Gastrocnemius medialis (tissue), 4 donors: ENCODE measurements around the gene JAM3. TPM values are rescaled to one million over a fixed set of nuclear protein-coding genes. Genes with fewer than 3 reads are reported as not detected.

ENCODE experiments used
- ATAC-seq, 2 donors: fragments of 150-250 bp; one replicate each; pipeline ENCODE4 v1.9.1; 2016
- DNase-seq, 2 donors: peaks; one replicate each; pipeline ENCODE4 v3.0.0-alpha.2; 2019
- H3K27ac ChIP-seq, 4 donors: fragments of 200-600 bp; sonication (generic); 1 replicate in 1 of 4; 2 replicates in 3 of 4; pipeline ENCODE4 v1.5.1; 2016 to 2018; ENCODE audit warnings: mild to moderate bottlenecking in 2 of 4, moderate library complexity in 1 of 4
- H3K27me3 ChIP-seq, 3 donors: fragments of 200-600 bp; sonication (generic) in 2 of 3; 1 replicate in 1 of 3; 2 replicates in 2 of 3; pipeline versions ENCODE4 v1.5.1 to v1.6.0; 2016 to 2019; ENCODE audit warnings: mild to moderate bottlenecking in 1 of 3, moderate library complexity in 1 of 3
- H3K36me3 ChIP-seq, 2 donors: fragments of 200-600 bp; sonication (generic) in 1 of 2; one replicate each; pipeline ENCODE4 v1.5.1; 2017 to 2018
- H3K4me1 ChIP-seq, 2 donors: fragments of 200-600 bp; sonication (generic) in 1 of 2; one replicate each; pipeline ENCODE4 v1.5.1; 2016 to 2017; ENCODE audit warnings: mild to moderate bottlenecking in 2 of 2
- H3K4me3 ChIP-seq, 4 donors: fragments of 200-600 bp; sonication (generic) in 3 of 4; 1 replicate in 1 of 4; 2 replicates in 3 of 4; pipeline ENCODE4 v1.5.1; 2016 to 2019; ENCODE audit warnings: mild to moderate bottlenecking in 2 of 4
- H3K9me3 ChIP-seq, 3 donors: fragments of 200-600 bp; sonication (generic) in 2 of 3; 1 replicate in 1 of 3; 2 replicates in 2 of 3; pipeline ENCODE4 v1.5.1; 2016 to 2019
- CTCF ChIP-seq, 5 experiments: fragments of 450-650 bp in 3 of 5; fragments of 200-600 bp in 2 of 5; sonication (generic) in 2 of 5; IDR thresholded peaks in 4 of 5; conservative IDR thresholded peaks in 1 of 5; 1 replicate in 4 of 5; 2 replicates in 1 of 5; pipeline ENCODE4 v1.5.1; 2016 to 2019; ENCODE audit warnings: antibody characterized with exemption in 5 of 5, mild to moderate bottlenecking in 3 of 5, moderate library complexity in 3 of 5
- POLR2A ChIP-seq, 2 donors: fragments of 450-650 bp; IDR thresholded peaks; one replicate each; pipeline ENCODE4 v1.6.1; 2017; ENCODE audit warnings: antibody characterized with exemption in 2 of 2, mild to moderate bottlenecking in 2 of 2, moderate library complexity in 2 of 2
- in situ Hi-C, 4 donors: fragments of 200-750 bp; cut with MboI; loops; one replicate each; pipeline versions ENCODE4 v1.15.0 to v1.8.0; 2017; ENCODE audit warnings: low sequenced_read_pairs in 4 of 4
- intact Hi-C: fragments of 100-400 bp; cut with DNase I; formaldehyde crosslinking; loops from one replicate; pipeline ENCODE4 v1.15.1; 2023; ENCODE audit warnings: low total_unique reads
- total RNA-seq, 4 donors: library from RNA; depleted of rRNA; stranded (reverse); fragments of >200 nt; gene quantifications; one replicate each; pipeline versions ENCODE4 v1.1.0 to v1.2.3, GENCODE V29; 2016

The JAM3 gene
- total RNA-seq, 4 donors from 2014 or later, result 3.5 to 9.7 (median 6.2) TPM

GRCh38 chr11:134140961-134141490 is 72.2 kb downstream of the JAM3 start:
- ATAC-seq, result no peak
- no peaks in the 10 kb centered on the region for H3K27me3 ChIP-seq
- H3K27ac ChIP-seq, result no peak overlapping the region
- DNase-seq, result no peak
- intact Hi-C loops, result no loop called here
- in situ Hi-C loops, result loop anchor here (5.0 to 25.0 kb wide), 5 partner anchors 84 to 216 kb away; no protein-coding TSS in a partner anchor
- H3K4me1 ChIP-seq, result no peaks in the 10 kb centered on the region
- H3K4me3 ChIP-seq, result no peak overlapping the region
- H3K9me3 ChIP-seq, result no peaks in the 10 kb centered on the region
- no peaks in the 10 kb centered on the region for H3K36me3 ChIP-seq
- TF ChIP-seq CTCF (IDR thresholded peaks at IDR 0.05 in 4 of 5, conservative IDR thresholded peaks at IDR 0.05 in 1 of 5), result no peak
- no peak for TF ChIP-seq POLR2A (IDR thresholded peaks at IDR 0.05)

GRCh38 chr11:134142536-134142935 is 73.7 kb downstream of the JAM3 start:
- H3K27ac ChIP-seq, result no peak overlapping the region
- ATAC-seq, result no peak
- in situ Hi-C loops (loop anchor here (5.0 to 25.0 kb wide), 5 partner anchors 85 to 218 kb away; no protein-coding TSS in a partner anchor), intact Hi-C loops (no loop called here)
- no peak for DNase-seq
- H3K9me3 ChIP-seq, result no peaks in the 10 kb centered on the region
- no peaks in the 10 kb centered on the region for H3K4me1 ChIP-seq
- H3K36me3 ChIP-seq, result no peaks in the 10 kb centered on the region
- no peaks in the 10 kb centered on the region for H3K27me3 ChIP-seq
- no peak for TF ChIP-seq CTCF (IDR thresholded peaks at IDR 0.05 in 4 of 5, conservative IDR thresholded peaks at IDR 0.05 in 1 of 5)
- no peak for TF ChIP-seq POLR2A (IDR thresholded peaks at IDR 0.05)
- H3K4me3 ChIP-seq, result no peak overlapping the region

GRCh38 chr11:134143801-134144200 is 74.9 kb downstream of the JAM3 start:
- no peak for DNase-seq
- in situ Hi-C loops, result loop anchor here (5.0 to 25.0 kb wide), 5 partner anchors 86 to 219 kb away; no protein-coding TSS in a partner anchor
- no peak for TF ChIP-seq CTCF (IDR thresholded peaks at IDR 0.05 in 4 of 5, conservative IDR thresholded peaks at IDR 0.05 in 1 of 5)
- no peak for TF ChIP-seq POLR2A (IDR thresholded peaks at IDR 0.05)
- intact Hi-C loops, result no loop called here
- no peak overlapping the region for H3K27ac ChIP-seq
- H3K4me3 ChIP-seq, result no peak overlapping the region
- no peaks in the 10 kb centered on the region for H3K27me3 ChIP-seq
- no peaks in the 10 kb centered on the region for H3K9me3 ChIP-seq
- H3K4me1 ChIP-seq, result no peaks in the 10 kb centered on the region
- ATAC-seq, result no peak
- no peaks in the 10 kb centered on the region for H3K36me3 ChIP-seq

- no peak overlapping the region for H3K4me3 ChIP-seq
- no peak for TF ChIP-seq CTCF (IDR thresholded peaks at IDR 0.05 in 4 of 5, conservative IDR thresholded peaks at IDR 0.05 in 1 of 5)
- no peak for TF ChIP-seq POLR2A (IDR thresholded peaks at IDR 0.05)
- H3K27ac ChIP-seq, result no peak overlapping the region
- no peaks in the 10 kb centered on the region for H3K27me3 ChIP-seq
- no peaks in the 10 kb centered on the region for H3K4me1 ChIP-seq
- in situ Hi-C loops (loop anchor here (5.0 to 25.0 kb wide), 5 partner anchors 87 to 220 kb away; no protein-coding TSS in a partner anchor), intact Hi-C loops (no loop called here)
- no peak for ATAC-seq
- no peaks in the 10 kb centered on the region for H3K9me3 ChIP-seq
- DNase-seq, result no peak
- no peaks in the 10 kb centered on the region for H3K36me3 ChIP-seq
These were observed 75.9 kb downstream of the JAM3 start for GRCh38 chr11:134144744-134145143.

GRCh38 chr11:134145715-134146114 is 76.8 kb downstream of the JAM3 start:
- in situ Hi-C loops (loop anchor here (10.0 to 25.0 kb wide), 2 partner anchors 208 to 221 kb away; no protein-coding TSS in a partner anchor), intact Hi-C loops (no loop called here)
- H3K27me3 ChIP-seq, result no peaks in the 10 kb centered on the region
- no peaks in the 10 kb centered on the region for H3K4me1 ChIP-seq
- ATAC-seq, result no peak
- TF ChIP-seq POLR2A (IDR thresholded peaks at IDR 0.05) (no peak), CTCF (IDR thresholded peaks at IDR 0.05 in 4 of 5, conservative IDR thresholded peaks at IDR 0.05 in 1 of 5) (no peak)
- DNase-seq, result no peak
- no peaks in the 10 kb centered on the region for H3K36me3 ChIP-seq
- no peaks in the 10 kb centered on the region for H3K9me3 ChIP-seq
- H3K27ac ChIP-seq, result no peak overlapping the region
- H3K4me3 ChIP-seq, result no peak overlapping the region
